ENCODE measurements around the gene MRPL36. TPM values are rescaled to one million over a fixed set of nuclear protein-coding genes. Genes with fewer than 3 reads are reported as not detected.

The MRPL36 gene
- total and polyA plus RNA-seq, 2 experiments from 2014 or later: 47.5 to 149 TPM

DNA sequence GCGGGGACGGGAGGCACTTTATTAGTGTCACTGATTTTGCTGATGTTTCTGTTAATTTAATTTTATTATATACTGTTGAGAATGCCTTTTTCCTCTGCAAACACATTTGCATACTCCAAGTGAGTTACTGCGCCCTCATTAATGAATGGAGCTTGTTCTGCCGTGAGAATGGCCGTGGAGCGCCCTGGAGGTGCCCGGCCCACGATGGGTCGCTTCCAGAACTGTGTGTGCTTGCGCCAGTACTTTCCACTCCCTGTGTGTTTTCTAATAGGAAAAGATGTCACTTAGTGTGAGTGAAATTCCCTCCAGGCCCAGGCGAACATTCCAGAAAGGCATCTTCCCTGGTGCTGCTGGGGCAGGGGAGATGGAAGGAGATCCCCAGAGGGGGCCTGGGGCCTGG lies 31.6 kb upstream of the MRPL36 start (continued):
- TF ChIP-seq ETS1 (IDR thresholded peaks at IDR 0.05): no peak
- TF ChIP-seq CREB1 (CRISPR knock-in tag; IDR thresholded peaks at IDR 0.05; ENCODE audit: low read depth): no peak
- TF ChIP-seq ZNF331 (CRISPR knock-in tag; IDR thresholded peaks at IDR 0.05; ENCODE audit: low read depth): no peak
- TF ChIP-seq POLR2AphosphoS5 (IDR thresholded peaks at IDR 0.05; ENCODE audit: low read depth): no peak
- TF ChIP-seq, protein P1, sequence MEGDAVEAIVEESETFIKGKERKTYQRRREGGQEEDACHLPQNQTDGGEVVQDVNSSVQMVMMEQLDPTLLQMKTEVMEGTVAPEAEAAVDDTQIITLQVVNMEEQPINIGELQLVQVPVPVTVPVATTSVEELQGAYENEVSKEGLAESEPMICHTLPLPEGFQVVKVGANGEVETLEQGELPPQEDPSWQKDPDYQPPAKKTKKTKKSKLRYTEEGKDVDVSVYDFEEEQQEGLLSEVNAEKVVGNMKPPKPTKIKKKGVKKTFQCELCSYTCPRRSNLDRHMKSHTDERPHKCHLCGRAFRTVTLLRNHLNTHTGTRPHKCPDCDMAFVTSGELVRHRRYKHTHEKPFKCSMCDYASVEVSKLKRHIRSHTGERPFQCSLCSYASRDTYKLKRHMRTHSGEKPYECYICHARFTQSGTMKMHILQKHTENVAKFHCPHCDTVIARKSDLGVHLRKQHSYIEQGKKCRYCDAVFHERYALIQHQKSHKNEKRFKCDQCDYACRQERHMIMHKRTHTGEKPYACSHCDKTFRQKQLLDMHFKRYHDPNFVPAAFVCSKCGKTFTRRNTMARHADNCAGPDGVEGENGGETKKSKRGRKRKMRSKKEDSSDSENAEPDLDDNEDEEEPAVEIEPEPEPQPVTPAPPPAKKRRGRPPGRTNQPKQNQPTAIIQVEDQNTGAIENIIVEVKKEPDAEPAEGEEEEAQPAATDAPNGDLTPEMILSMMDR (conservative IDR thresholded peaks at IDR 0.05; ENCODE audit: low read depth in 2 of 2): no peak
- no peak for TF ChIP-seq JUNB (IDR thresholded peaks at IDR 0.05; ENCODE audit: unreplicated experiment)
- TF ChIP-seq EZH2phosphoT487 (IDR thresholded peaks at IDR 0.05; ENCODE audit: unreplicated experiment): no peak

GRCh38 chr5:1830571-1831228 lies 31.1 kb upstream of the MRPL36 start:
- Histone ChIP-seq H3K4me1 (ENCODE audit: insufficient read depth) (peaks cover 20% of the 10 kb centered on the region), H3K4me3 (no peak overlapping the region)

More at GRCh38 chr5:1830571-1831228, 31.1 kb upstream of the MRPL36 start:
- Histone ChIP-seq H2AFZ (no peak overlapping the region), H3F3A (replicated peaks; ENCODE audit: low read depth) (no peaks in the 10 kb centered on the region), H4K20me1 (replicated peaks; ENCODE audit: insufficient read depth) (peaks cover 8% of the 10 kb centered on the region; the same call in 1 of the 2 replicates), H3K79me2 (replicated peaks; ENCODE audit: insufficient read depth) (no peaks in the 10 kb centered on the region), H3K4me2 (no peak overlapping the region), H3K27ac (ENCODE audit: low read depth) (no peak overlapping the region), H3K27me3 (ENCODE audit: insufficient read depth) (no peaks in the 10 kb centered on the region), H3K9me2 (ENCODE audit: insufficient read depth) (no peaks in the 10 kb centered on the region), H3K36me3 (ENCODE audit: insufficient read depth) (no peaks in the 10 kb centered on the region)
- peaks cover 18% of the 10 kb centered on the region for H3K27me3 Mint-ChIP-seq (ENCODE audit: insufficient read depth, low read depth, poor library complexity)
- TF ChIP-seq ETS1 (IDR thresholded peaks at IDR 0.05): no peak
- no peaks in the 10 kb centered on the region for H3K9me3 Mint-ChIP-seq
- ATAC-seq: no peak
- H3K4me1 Mint-ChIP-seq: peaks cover 48% of the 10 kb centered on the region
- no peak for DNase-seq (ENCODE audit: low spot score)
- H3K4me3 Mint-ChIP-seq: no peak overlapping the region; the same call in 2 of the 3 replicates
- no peak overlapping the region for H3K27ac Mint-ChIP-seq
- H3K36me3 Mint-ChIP-seq (ENCODE audit: low read depth): peaks cover 3% of the 10 kb centered on the region; the same call in 2 of the 3 replicates

All from GM23338 (cell line).